SK-N-SH (cell line): ENCODE results near the gene A1BG. TPM values are rescaled to one million over a fixed set of nuclear protein-coding genes. Genes with fewer than 3 reads are reported as not detected.

ENCODE experiments used
- CTCF ChIA-PET: fragments of 300-600, 350-600 bp; formaldehyde crosslinking; extraction: SDS; loops from one replicate; lab custom pipeline; 2021; lab: Yijun Ruan, JAX
- POLR2A ChIA-PET: fragments of 350-600 bp; sonication (Branson Sonifier 250); formaldehyde crosslinking; extraction: SDS; loops from one replicate; lab custom pipeline; 2020; ENCODE audit warnings: antibody characterized with exemption, inconsistent platforms; lab: Yijun Ruan, JAX
- DNase-seq: peaks from one replicate; pipeline ENCODE4 v3.0.0; 2012
- H2AFZ ChIP-seq: fragments of 200-600 bp; sonication (generic); 2 replicates; pipeline ENCODE4 v1.8.1; 2016; ENCODE audit warnings: antibody characterized with exemption, mild to moderate bottlenecking, low read depth
- H3F3A ChIP-seq: fragments of 200-600 bp; sonication (generic); replicated peaks from 2 replicates; pipeline ENCODE3; 2016; ENCODE audit warnings: antibody characterized with exemption, mild to moderate bottlenecking; ENCODE audit not compliant: insufficient read depth
- H3K27ac ChIP-seq, 2 experiments: fragments of 200-500 bp in 1 of 2; fragments of 200-600 bp in 1 of 2; sonication (Bioruptor generic) in 1 of 2; sonication (generic), shearing (Covaris generic) in 1 of 2; 2 replicates each; pipeline versions ENCODE4 v1.5.1 to v1.6.1; 2014 to 2016; ENCODE audit warnings: low read depth in 2 of 2, inconsistent platforms in 1 of 2, low read length in 1 of 2, mild to moderate bottlenecking in 1 of 2, mixed read lengths in 1 of 2
- H3K27me3 ChIP-seq: fragments of 200-600 bp; sonication (generic), shearing (Covaris generic); 2 replicates; pipeline ENCODE4 v1.6.1; 2016; ENCODE audit warnings: mixed run types; ENCODE audit not compliant: insufficient read depth
- H3K36me3 ChIP-seq, 2 experiments: fragments of 200-500 bp in 1 of 2; fragments of 200-600 bp in 1 of 2; sonication (Bioruptor generic) in 1 of 2; sonication (generic) in 1 of 2; replicated peaks in 1 of 2; 2 replicates each; pipeline versions ENCODE3 to v1.5.1; 2014 to 2016; ENCODE audit warnings: low read length in 1 of 2, mild to moderate bottlenecking in 1 of 2; ENCODE audit not compliant: insufficient read depth in 2 of 2, control insufficient read depth in 1 of 2
- H3K4me1 ChIP-seq, 2 experiments: fragments of 200-500 bp in 1 of 2; fragments of 200-600 bp in 1 of 2; sonication (Bioruptor generic) in 1 of 2; sonication (generic), shearing (Covaris generic) in 1 of 2; 2 replicates each; pipeline versions ENCODE4 v1.5.1 to v1.6.1; 2014 to 2016; ENCODE audit warnings: low read depth in 1 of 2, low read length in 1 of 2, mixed run types in 1 of 2; ENCODE audit not compliant: insufficient read depth in 2 of 2, control insufficient read depth in 1 of 2
- H3K4me2 ChIP-seq: fragments of 200-600 bp; sonication (generic), shearing (Covaris generic); 2 replicates; pipeline ENCODE4 v1.6.1; 2017; ENCODE audit warnings: mixed run types
- H3K4me3 ChIP-seq, 2 experiments: fragments of 200-500 bp in 1 of 2; fragments of 200-600 bp in 1 of 2; sonication (Bioruptor generic) in 1 of 2; sonication (generic), shearing (Covaris generic) in 1 of 2; 2 replicates each; pipeline versions ENCODE4 v1.5.1 to v1.8.1; 2014 to 2016; ENCODE audit warnings: low read depth in 2 of 2, inconsistent platforms in 1 of 2, low read length in 1 of 2, mild to moderate bottlenecking in 1 of 2, mixed read lengths in 1 of 2, moderate library complexity in 1 of 2
- H3K79me2 ChIP-seq: fragments of 200-600 bp; sonication (generic); 2 replicates; pipeline ENCODE4 v1.8.1; 2017; ENCODE audit warnings: mild to moderate bottlenecking; ENCODE audit not compliant: insufficient read depth
- H3K9ac ChIP-seq: fragments of 200-600 bp; sonication (generic); 2 replicates; pipeline ENCODE4 v1.6.1; 2017; ENCODE audit warnings: mixed run types
- H3K9me2 ChIP-seq: fragments of 200-600 bp; sonication (generic); 2 replicates; pipeline ENCODE4 v1.6.1; 2017; ENCODE audit warnings: mixed run types
- H3K9me3 ChIP-seq: fragments of 200-600 bp; sonication (generic); 2 replicates; pipeline ENCODE4 v1.6.1; 2017; ENCODE audit warnings: mixed run types, mild to moderate bottlenecking, moderate library complexity
- H4K20me1 ChIP-seq: fragments of 200-600 bp; sonication (generic); 2 replicates; pipeline ENCODE4 v1.6.1; 2017; ENCODE audit warnings: mild to moderate bottlenecking, mixed run types; ENCODE audit not compliant: insufficient read depth
- CHD2 ChIP-seq: fragments of 150-350 bp; IDR thresholded peaks from 2 replicates; pipeline ENCODE4 v1.6.1; 2018; ENCODE audit warnings: low read length; ENCODE audit not compliant: partially characterized antibody
- CTCF ChIP-seq: fragments of 200-600 bp; sonication (generic); IDR thresholded peaks from 2 replicates; pipeline ENCODE4 v1.6.1; 2017; ENCODE audit warnings: antibody characterized with exemption, mild to moderate bottlenecking, moderate library complexity
- ELF1 ChIP-seq: IDR thresholded peaks from 2 replicates; pipeline ENCODE4 v1.4.0; 2012
- EZH2phosphoT487 ChIP-seq: fragments of 200-600 bp; sonication (generic); IDR thresholded peaks from 2 replicates; pipeline ENCODE4 v1.6.1; 2017; ENCODE audit warnings: low read depth, mixed run types, mild to moderate bottlenecking, antibody characterized with exemption, moderate library complexity, borderline replicate concordance
- FOXM1 ChIP-seq: IDR thresholded peaks from 2 replicates; pipeline ENCODE4 v1.4.0; 2012; ENCODE audit warnings: low read depth, mild to moderate bottlenecking
- GABPA ChIP-seq: IDR thresholded peaks from 2 replicates; pipeline ENCODE4 v1.4.0; 2012; ENCODE audit warnings: low read depth, mild to moderate bottlenecking
- JUND ChIP-seq: IDR thresholded peaks from 2 replicates; pipeline ENCODE4 v1.4.0; 2012
- MEF2A ChIP-seq: IDR thresholded peaks from 2 replicates; pipeline ENCODE4 v1.4.0; 2012; ENCODE audit warnings: low read depth, borderline replicate concordance
- NRF1 ChIP-seq: IDR thresholded peaks from 2 replicates; pipeline ENCODE4 v1.6.1; 2012; ENCODE audit warnings: low read depth, mild to moderate bottlenecking, low read length
- PBX3 ChIP-seq: IDR thresholded peaks from 2 replicates; pipeline ENCODE4; 2012
- POLR2AphosphoS5 ChIP-seq: IDR thresholded peaks from 2 replicates; pipeline ENCODE4 v1.6.1; 2012; ENCODE audit warnings: low read depth, low read length
- RAD21 ChIP-seq: IDR thresholded peaks from 2 replicates; pipeline ENCODE4 v1.6.1; 2012; ENCODE audit warnings: mild to moderate bottlenecking, low read length
- REST ChIP-seq: IDR thresholded peaks from 2 replicates; pipeline ENCODE4 v1.6.1; 2012; ENCODE audit warnings: mild to moderate bottlenecking, low read depth, low read length, moderate library complexity
- RXRA ChIP-seq: IDR thresholded peaks from 2 replicates; pipeline ENCODE4 v1.4.0; 2012; ENCODE audit warnings: low read depth, mild to moderate bottlenecking, borderline replicate concordance
- SIN3A ChIP-seq: IDR thresholded peaks from 2 replicates; pipeline ENCODE4 v1.6.1; 2012; ENCODE audit warnings: low read depth, mild to moderate bottlenecking, low read length, moderate library complexity, borderline replicate concordance
- SMC3 ChIP-seq: IDR thresholded peaks from 2 replicates; pipeline ENCODE4 v1.6.1; 2012; ENCODE audit warnings: low read depth, low read length, improper control_type of control experiment
- TCF12 ChIP-seq: IDR thresholded peaks from 2 replicates; pipeline ENCODE4 v1.4.0; 2012
- WGBS: methylation state at CpG from one replicate; pipeline ENCODE4 v1.1.6; 2017; ENCODE audit warnings: low lambda C conversion rate; 5-methylcytosine and 5-hydroxymethylcytosine counted together
- polyA plus RNA-seq, 3 experiments: library from polyadenylated mRNA; depleted of rRNA; stranded (reverse); fragments of >200 nt; gene quantifications; 2 replicates each; pipeline ENCODE4 v1.2.3, GENCODE V29; 2012

Gene A1BG
- polyA plus RNA-seq, 1 of the 3 experiments (the other 2 are of a cell fraction), result 62.6 TPM

- TF ChIP-seq ELF1, result peak; percentile 21; the same call in 1 of the 2 replicates
- TF ChIP-seq PBX3, result peak; percentile 1; the same call in 1 of the 2 replicates
- TF ChIP-seq POLR2AphosphoS5, result no peak
- no peak for TF ChIP-seq GABPA
- no peak for TF ChIP-seq JUND
- no peak overlapping the region for H3K9ac ChIP-seq
- peaks cover 28 to 30% of the 10 kb centered on the region in 2 experiments for H3K36me3 ChIP-seq
- H3K9me3 ChIP-seq, result no peaks in the 10 kb centered on the region
- POLR2A ChIA-PET, result no interaction called here
- H3K9me2 ChIP-seq, result no peaks in the 10 kb centered on the region
- H4K20me1 ChIP-seq, result peaks cover 18% of the 10 kb centered on the region
- 96% methylated on average over 74 of the region's 75 CpGs for WGBS
- no peak overlapping the region for H3K27ac ChIP-seq
- peaks cover 26% of the 10 kb centered on the region for H3K79me2 ChIP-seq
- H3K27me3 ChIP-seq, result no peaks in the 10 kb centered on the region
- no peak overlapping the region for H2AFZ ChIP-seq
- no peak for DNase-seq
- no peak overlapping the region for H3K4me3 ChIP-seq
- H3F3A ChIP-seq, result peaks cover 45% of the 10 kb centered on the region
- H3K4me2 ChIP-seq, result no peak overlapping the region
- peaks cover 6 to 15% of the 10 kb centered on the region in 2 experiments; a peak in 2 of 4 replicates for H3K4me1 ChIP-seq
- CTCF ChIA-PET, result no interaction called here
These were observed 42.8 kb upstream of the A1BG start for GRCh38 chr19:58395979-58396627.

- 86% methylated on average over 10 of the region's 21 CpGs for WGBS
- peaks cover 45% of the 10 kb centered on the region for H3F3A ChIP-seq
- no peak for TF ChIP-seq SMC3
- peak; percentile 68; the same call in 1 of the 2 replicates for TF ChIP-seq SIN3A
- no peak for TF ChIP-seq EZH2phosphoT487
- TF ChIP-seq RXRA, result no peak
- no peak for TF ChIP-seq NRF1
- TF ChIP-seq POLR2AphosphoS5, result peak; percentile 65
- no peak for TF ChIP-seq TCF12
- TF ChIP-seq JUND, result peak; percentile 33
- TF ChIP-seq REST, result no peak
- no peak for TF ChIP-seq RAD21
- no peak for TF ChIP-seq MEF2A
- no peak for TF ChIP-seq CTCF
- TF ChIP-seq CHD2, result peak; percentile 24
- TF ChIP-seq FOXM1, result no peak
- TF ChIP-seq PBX3, result peak; percentile 24; the same call in 1 of the 2 replicates
These were observed 42.1 kb upstream of the A1BG start, which contains the start of gene RNF225 for GRCh38 chr19:58395220-58395978. Gene RNF225 (plus strand): TSS chr19:58395656. CDS start chr19:58396090, 434 bp downstream.

More at GRCh38 chr19:58395220-58395978, 42.1 kb upstream of the A1BG start, which contains the start of gene RNF225:
- Histone ChIP-seq H3K4me2 (no peak within 1 kb of the TSS), H3K9ac (no peak within 1 kb of the TSS), H2AFZ (no peak within 1 kb of the TSS), H3K4me1 (peaks cover 1 to 10% of the 10 kb centered on the region in 2 experiments; a peak in 1 of 4 replicates), H3K9me2 (no peaks in the 10 kb centered on the region), H3K4me3 (no peak within 1 kb of the TSS), H3K79me2 (peaks cover 28% of the 10 kb centered on the region), H3K27ac (no peak within 1 kb of the TSS), H3K36me3 (peaks cover 35 to 36% of the 10 kb centered on the region in 2 experiments), H3K9me3 (no peaks in the 10 kb centered on the region), H4K20me1 (peaks cover 25% of the 10 kb centered on the region), H3K27me3 (no peaks in the 10 kb centered on the region)
- POLR2A ChIA-PET, result no interaction called here
- CTCF ChIA-PET, result interaction anchor here (0.5 kb wide), 1 partner anchor 166 kb away, joined by 3 read pairs; no protein-coding TSS in a partner anchor
- DNase-seq, result no peak
